ENCODE results near the gene AKAP6. TPM values are rescaled to one million over a fixed set of nuclear protein-coding genes. Genes with fewer than 3 reads are reported as not detected.
"Not testable (repeated sequence)": the region's sequence is repeated elsewhere in the genome, so short reads cannot be mapped to it uniquely, and the experiment has no call there.

Gene AKAP6
- total RNA-seq, 1 donor from 2014 or later, result 0.21 TPM

DNA sequence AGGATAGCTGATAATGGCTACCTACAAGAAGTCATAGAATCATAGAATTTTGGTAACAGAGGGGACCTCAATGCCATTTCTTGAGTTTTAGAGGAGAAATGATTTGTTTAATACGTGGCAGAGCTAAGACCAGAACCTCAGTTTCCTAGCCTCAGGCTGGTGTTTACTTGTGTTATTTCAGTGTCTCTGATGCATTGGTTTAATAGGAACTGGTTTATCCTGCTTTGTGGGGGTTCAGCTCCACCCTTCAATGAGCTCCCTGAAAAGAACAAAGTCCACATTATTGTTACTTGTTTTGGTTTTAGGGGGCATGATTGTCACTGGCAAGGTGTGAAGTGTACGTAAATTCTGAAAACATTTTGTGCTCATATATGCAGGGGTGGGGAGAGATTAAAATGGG is 55.4 kb downstream of the AKAP6 start:
- no peaks in the 10 kb centered on the region for H3K4me1 Mint-ChIP-seq (ENCODE audit: low read depth)
- no peaks in the 10 kb centered on the region for H3K36me3 Mint-ChIP-seq (ENCODE audit: low read depth)
- H3K9me3 Mint-ChIP-seq, result no peaks in the 10 kb centered on the region
- peaks cover under 1% of the 10 kb centered on the region for H3K27me3 Mint-ChIP-seq (ENCODE audit: insufficient read depth)
- no peak for DNase-seq (ENCODE audit: low spot score)
- no peak overlapping the region for H3K27ac Mint-ChIP-seq
- no peak overlapping the region for H3K4me3 Mint-ChIP-seq
- intact Hi-C loops (cut with micrococcal nuclease), result no loop called here

GRCh38 chr14:32387295-32387694 is 58.2 kb downstream of the AKAP6 start:
- H3K27ac Mint-ChIP-seq; H3K9me3 Mint-ChIP-seq; DNase-seq (ENCODE audit: low spot score); H3K4me1 Mint-ChIP-seq (ENCODE audit: low read depth); intact Hi-C loops (cut with micrococcal nuclease); H3K27me3 Mint-ChIP-seq (ENCODE audit: insufficient read depth); H3K36me3 Mint-ChIP-seq (ENCODE audit: low read depth); H3K4me3 Mint-ChIP-seq: not testable (repeated sequence)

DNA sequence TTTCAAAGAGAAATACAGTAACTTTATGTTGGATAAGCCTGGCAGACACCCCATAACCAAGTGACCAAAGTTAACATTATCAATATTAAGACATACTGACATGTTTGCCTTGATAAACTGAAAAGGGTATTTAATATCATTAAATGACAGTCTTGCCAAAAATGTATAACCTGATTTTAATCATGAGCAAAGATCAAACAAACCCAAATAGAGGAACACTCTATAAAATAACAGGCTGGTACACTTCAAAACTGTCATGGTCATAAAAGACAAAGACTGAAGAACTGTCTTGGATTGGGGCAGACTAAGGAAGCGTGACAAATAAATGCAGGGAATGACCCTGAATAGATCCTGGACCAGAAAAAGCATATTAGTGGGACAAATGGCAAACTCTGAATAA is 64.0 kb downstream of the AKAP6 start:
- Mint-ChIP-seq H3K4me1 (ENCODE audit: low read depth) (no peaks in the 10 kb centered on the region), H3K9me3 (no peaks in the 10 kb centered on the region), H3K27ac (no peak overlapping the region), H3K27me3 (ENCODE audit: insufficient read depth) (peaks cover 7% of the 10 kb centered on the region), H3K4me3 (no peak overlapping the region), H3K36me3 (ENCODE audit: low read depth) (no peaks in the 10 kb centered on the region)
- intact Hi-C loops (cut with micrococcal nuclease), result no loop called here
- DNase-seq (ENCODE audit: low spot score), result no peak

DNA sequence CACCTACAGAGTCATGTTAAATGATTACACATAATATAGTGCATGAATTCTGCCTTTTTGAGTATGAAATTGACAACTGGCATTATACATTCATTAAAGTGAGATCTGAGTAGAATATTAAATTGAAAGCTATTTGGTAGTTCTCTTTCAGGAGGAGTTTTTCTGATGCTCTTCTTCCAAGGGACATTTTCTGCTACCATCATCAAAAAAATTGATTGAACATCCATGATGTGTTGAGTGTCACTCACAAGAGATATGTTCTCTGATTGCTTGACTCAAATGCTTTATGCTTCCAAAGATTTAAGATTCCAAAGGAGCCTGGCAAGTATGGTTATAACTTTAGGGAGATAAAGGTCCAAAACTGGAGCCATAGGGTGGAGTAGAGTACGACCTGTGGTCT is 64.9 kb downstream of the AKAP6 start:
- no peaks in the 10 kb centered on the region for H3K9me3 Mint-ChIP-seq
- H3K4me1 Mint-ChIP-seq (ENCODE audit: low read depth), result no peaks in the 10 kb centered on the region
- intact Hi-C loops (cut with micrococcal nuclease), result no loop called here
- no peak overlapping the region for H3K27ac Mint-ChIP-seq
- H3K27me3 Mint-ChIP-seq (ENCODE audit: insufficient read depth), result peaks cover 7% of the 10 kb centered on the region
- H3K4me3 Mint-ChIP-seq, result no peak overlapping the region
- no peaks in the 10 kb centered on the region for H3K36me3 Mint-ChIP-seq (ENCODE audit: low read depth)
- DNase-seq (ENCODE audit: low spot score), result no peak

DNA sequence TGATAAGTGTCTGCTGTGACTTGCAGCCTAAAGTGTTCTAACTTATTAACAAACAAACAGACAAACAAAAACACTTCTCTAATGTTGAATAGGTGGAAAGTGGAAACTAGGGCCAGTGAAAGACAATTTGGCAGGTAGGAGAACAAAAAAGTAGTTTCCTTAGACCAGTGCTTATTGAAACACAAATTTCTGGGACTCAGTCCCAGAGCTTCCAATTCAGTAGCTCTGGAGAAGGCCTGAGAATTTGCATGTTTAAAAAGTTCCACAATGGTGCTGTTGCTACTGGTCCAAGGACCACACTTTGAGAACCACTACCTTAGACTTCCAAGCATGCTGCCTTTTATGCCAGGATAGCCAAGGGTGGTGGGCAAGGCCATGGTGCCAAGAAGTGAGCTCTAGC is 67.8 kb downstream of the AKAP6 start:
- Mint-ChIP-seq H3K27ac (no peak overlapping the region), H3K4me3 (no peak overlapping the region), H3K9me3 (no peaks in the 10 kb centered on the region), H3K36me3 (ENCODE audit: low read depth) (no peaks in the 10 kb centered on the region), H3K27me3 (ENCODE audit: insufficient read depth) (no peaks in the 10 kb centered on the region), H3K4me1 (ENCODE audit: low read depth) (peaks cover 5% of the 10 kb centered on the region)
- intact Hi-C loops (cut with micrococcal nuclease), result no loop called here
- DNase-seq (ENCODE audit: low spot score), result no peak

DNA sequence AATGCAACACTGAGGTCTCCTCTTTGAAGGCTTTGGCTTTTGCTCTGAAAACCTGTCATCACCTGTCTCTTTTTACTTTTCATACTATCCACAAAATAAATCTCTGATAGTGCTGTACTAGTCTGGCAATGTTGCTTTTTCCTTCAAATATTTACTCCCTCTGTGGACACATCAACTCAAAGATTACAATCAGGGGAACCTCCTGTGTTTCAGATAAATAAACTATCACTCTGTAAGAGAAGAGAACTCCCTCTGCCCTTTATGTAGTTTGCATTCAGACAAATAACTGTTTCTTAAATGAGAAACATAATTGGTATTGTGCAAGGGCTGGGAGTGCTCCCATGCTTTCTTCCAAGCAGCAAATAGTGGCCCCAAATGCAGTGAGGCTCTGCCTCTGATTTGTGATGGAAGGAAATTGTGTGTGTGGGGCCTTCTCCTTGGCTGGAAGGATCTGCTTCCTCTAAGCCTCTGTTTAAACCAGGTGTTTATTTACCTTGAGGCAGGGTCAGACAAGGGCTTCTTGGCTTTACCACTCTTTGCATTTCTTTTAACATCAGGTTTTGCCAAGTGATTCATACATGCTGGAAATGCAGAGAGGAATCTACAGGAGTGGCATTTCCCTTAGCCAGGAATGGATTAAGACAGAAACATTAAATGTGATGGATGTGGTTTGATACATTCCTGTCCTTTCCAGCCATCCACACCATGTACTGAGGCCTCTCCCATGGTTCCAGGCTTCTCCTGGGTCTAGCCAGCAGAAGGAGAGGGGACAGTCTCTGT is 69.0 kb downstream of the AKAP6 start:
- Mint-ChIP-seq H3K36me3 (ENCODE audit: low read depth) (no peaks in the 10 kb centered on the region), H3K27me3 (ENCODE audit: insufficient read depth) (no peaks in the 10 kb centered on the region), H3K4me1 (ENCODE audit: low read depth) (peaks cover 5% of the 10 kb centered on the region), H3K27ac (no peak overlapping the region), H3K9me3 (no peaks in the 10 kb centered on the region), H3K4me3 (no peak overlapping the region)
- intact Hi-C loops (cut with micrococcal nuclease), result no loop called here
- DNase-seq (ENCODE audit: low spot score), result no peak

- H3K27me3 Mint-ChIP-seq (ENCODE audit: insufficient read depth), result peaks cover 2% of the 10 kb centered on the region
- H3K27ac Mint-ChIP-seq, result no peak overlapping the region
- H3K36me3 Mint-ChIP-seq (ENCODE audit: low read depth), result no peaks in the 10 kb centered on the region
- H3K4me1 Mint-ChIP-seq (ENCODE audit: low read depth), result peaks cover 5% of the 10 kb centered on the region
- intact Hi-C loops (cut with micrococcal nuclease), result no loop called here
- H3K9me3 Mint-ChIP-seq, result no peaks in the 10 kb centered on the region
- no peak for DNase-seq (ENCODE audit: low spot score)
- no peak overlapping the region for H3K4me3 Mint-ChIP-seq
Measured at GRCh38 chr14:32399920-32400319, 70.8 kb downstream of the AKAP6 start.

DNA sequence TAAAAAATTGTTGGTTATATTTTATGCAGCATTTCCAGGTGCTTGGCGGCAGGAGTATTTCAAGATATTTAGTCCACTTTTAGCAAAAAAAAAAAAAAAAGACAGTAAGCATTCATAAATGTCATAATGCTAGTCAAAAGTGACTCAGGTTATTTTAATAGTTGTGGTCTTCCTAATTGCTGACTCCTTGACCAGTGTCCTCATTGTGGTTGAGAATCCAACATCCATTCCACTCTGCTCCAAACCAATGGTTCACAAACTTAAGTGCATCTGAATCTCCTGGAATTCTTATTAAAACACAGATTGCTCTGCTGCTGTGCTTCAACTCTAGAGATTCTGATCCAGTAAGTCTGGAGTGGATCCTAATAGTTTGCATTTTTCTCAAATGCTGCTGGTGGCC is 71.4 kb downstream of the AKAP6 start:
- Mint-ChIP-seq H3K4me1 (ENCODE audit: low read depth) (peaks cover 5% of the 10 kb centered on the region), H3K4me3 (no peak overlapping the region), H3K9me3 (no peaks in the 10 kb centered on the region), H3K27ac (no peak overlapping the region), H3K27me3 (ENCODE audit: insufficient read depth) (peaks cover 2% of the 10 kb centered on the region), H3K36me3 (ENCODE audit: low read depth) (no peaks in the 10 kb centered on the region)
- intact Hi-C loops (cut with micrococcal nuclease), result no loop called here
- no peak for DNase-seq (ENCODE audit: low spot score)

DNA sequence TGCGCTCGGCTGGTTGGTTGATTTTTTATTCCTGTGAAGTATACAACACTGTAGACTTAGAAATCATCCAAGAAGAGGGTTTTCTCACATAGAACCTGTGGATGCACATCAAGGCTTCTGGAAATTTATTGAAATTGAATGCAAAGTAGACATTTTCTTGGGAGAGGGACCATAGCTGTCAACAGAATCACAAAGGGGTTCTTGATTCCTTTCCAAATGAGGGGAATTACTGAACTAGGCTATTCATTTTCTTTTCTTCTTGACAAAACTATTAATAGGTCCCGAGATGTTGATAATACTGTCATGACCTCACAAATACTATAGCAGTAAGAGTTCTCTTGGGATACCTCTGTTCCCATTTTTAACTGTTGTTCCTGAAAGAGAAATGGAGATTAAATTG is 73.9 kb downstream of the AKAP6 start:
- Mint-ChIP-seq H3K4me3 (no peak overlapping the region), H3K9me3 (no peaks in the 10 kb centered on the region), H3K4me1 (ENCODE audit: low read depth) (peaks cover 5% of the 10 kb centered on the region), H3K27ac (no peak overlapping the region), H3K27me3 (ENCODE audit: insufficient read depth) (peaks cover 2% of the 10 kb centered on the region), H3K36me3 (ENCODE audit: low read depth) (no peaks in the 10 kb centered on the region)
- no peak for DNase-seq (ENCODE audit: low spot score)
- intact Hi-C loops (cut with micrococcal nuclease), result no loop called here

GRCh38 chr14:32403688-32404087 is 74.6 kb downstream of the AKAP6 start:
- H3K4me3 Mint-ChIP-seq, result no peak overlapping the region
- no peaks in the 10 kb centered on the region for H3K36me3 Mint-ChIP-seq (ENCODE audit: low read depth)
- no peaks in the 10 kb centered on the region for H3K9me3 Mint-ChIP-seq
- DNase-seq (ENCODE audit: low spot score), result no peak
- peaks cover 2% of the 10 kb centered on the region for H3K27me3 Mint-ChIP-seq (ENCODE audit: insufficient read depth)
- H3K4me1 Mint-ChIP-seq (ENCODE audit: low read depth), result peaks cover 5% of the 10 kb centered on the region
- no peak overlapping the region for H3K27ac Mint-ChIP-seq
- intact Hi-C loops (cut with micrococcal nuclease), result no loop called here

DNA sequence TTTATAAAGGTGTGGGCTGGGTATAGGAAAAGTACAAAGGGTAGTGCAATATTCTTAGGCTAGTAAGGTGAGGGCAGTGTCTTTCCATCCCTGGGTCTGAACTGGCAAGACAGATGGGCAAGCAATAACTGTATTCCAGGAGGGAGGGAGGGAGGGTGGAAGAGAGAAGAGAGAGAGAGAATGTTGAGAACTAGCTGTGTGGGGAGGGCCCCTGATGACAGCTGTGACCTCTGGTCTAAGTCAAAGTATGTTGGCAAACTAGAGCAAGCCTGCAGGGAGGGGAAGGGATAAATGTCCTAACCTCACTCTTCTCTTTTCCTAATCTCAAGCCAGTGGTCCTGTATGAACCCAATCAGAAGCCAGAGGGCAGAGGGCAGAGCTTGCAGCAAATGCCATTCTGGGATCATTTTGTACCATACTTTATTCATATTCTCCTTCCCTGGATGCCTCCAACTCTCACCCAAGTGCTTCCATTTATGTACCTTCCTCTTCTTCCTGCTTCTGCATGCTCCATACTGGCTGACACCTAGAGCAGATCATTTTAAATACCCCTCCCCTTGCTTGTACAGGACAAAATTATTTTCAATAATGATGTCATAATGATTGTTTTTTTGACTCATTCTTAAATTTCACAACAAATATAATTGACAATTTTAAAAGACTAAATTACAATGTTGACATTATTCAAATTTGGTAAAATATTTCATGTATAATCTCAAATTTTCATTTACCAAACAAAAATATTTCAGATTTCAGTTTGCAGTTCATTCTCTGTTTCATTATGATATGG is 75.9 kb downstream of the AKAP6 start:
- Mint-ChIP-seq H3K4me3 (no peak overlapping the region), H3K27ac (no peak overlapping the region), H3K4me1 (ENCODE audit: low read depth) (peaks cover under 1% of the 10 kb centered on the region), H3K27me3 (ENCODE audit: insufficient read depth) (peaks cover 2% of the 10 kb centered on the region), H3K9me3 (no peaks in the 10 kb centered on the region), H3K36me3 (ENCODE audit: low read depth) (no peaks in the 10 kb centered on the region)
- intact Hi-C loops (cut with micrococcal nuclease), result no loop called here
- no peak for DNase-seq (ENCODE audit: low spot score)

DNA sequence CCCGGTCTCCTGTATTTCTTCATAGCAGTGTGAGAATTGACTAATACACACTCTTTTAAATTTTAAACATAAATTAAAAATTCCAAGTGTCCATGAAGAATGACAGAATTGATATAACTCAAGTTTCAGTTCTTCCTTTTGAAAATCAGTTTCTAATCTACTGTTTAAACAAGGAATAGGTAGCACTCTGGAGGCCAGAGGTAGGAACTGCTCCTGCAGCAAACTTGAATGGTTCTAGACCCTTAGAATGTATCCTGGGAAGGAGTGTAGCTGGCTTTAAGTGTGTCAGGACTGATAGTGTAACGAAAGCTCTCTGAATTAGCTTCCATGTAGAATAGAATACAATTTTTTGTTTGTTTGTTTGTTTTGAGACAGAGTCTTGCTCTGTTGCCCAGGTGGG is 76.8 kb downstream of the AKAP6 start:
- Mint-ChIP-seq H3K27ac (no peak overlapping the region), H3K4me3 (no peak overlapping the region), H3K9me3 (no peaks in the 10 kb centered on the region), H3K36me3 (ENCODE audit: low read depth) (no peaks in the 10 kb centered on the region), H3K27me3 (ENCODE audit: insufficient read depth) (peaks cover 5% of the 10 kb centered on the region), H3K4me1 (ENCODE audit: low read depth) (no peaks in the 10 kb centered on the region)
- DNase-seq (ENCODE audit: low spot score), result no peak
- intact Hi-C loops (cut with micrococcal nuclease), result no loop called here

DNA sequence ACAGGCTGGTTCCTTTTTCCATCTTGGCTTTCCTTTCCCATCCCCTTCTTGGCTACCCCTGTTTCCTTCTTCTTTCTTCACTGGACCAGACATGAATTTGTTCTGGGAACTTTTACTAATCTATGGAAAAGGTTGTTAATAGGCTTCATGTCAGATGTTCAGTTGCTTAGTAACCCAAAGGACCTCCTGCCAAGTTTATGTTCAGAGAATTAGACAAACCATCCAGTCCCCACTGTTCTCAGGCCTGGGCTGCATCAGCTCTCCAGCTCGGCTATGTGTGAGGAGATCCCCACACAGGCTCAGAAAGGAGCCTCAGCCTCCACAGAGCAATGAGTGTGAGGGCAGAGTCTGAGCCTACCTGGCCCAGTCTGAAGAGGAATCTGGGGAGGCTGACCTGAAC is 78.0 kb downstream of the AKAP6 start:
- Mint-ChIP-seq H3K27me3 (ENCODE audit: insufficient read depth) (peaks cover 5% of the 10 kb centered on the region), H3K36me3 (ENCODE audit: low read depth) (no peaks in the 10 kb centered on the region), H3K4me3 (no peak overlapping the region), H3K9me3 (no peaks in the 10 kb centered on the region), H3K4me1 (ENCODE audit: low read depth) (no peaks in the 10 kb centered on the region), H3K27ac (no peak overlapping the region)
- no peak for DNase-seq (ENCODE audit: low spot score)
- intact Hi-C loops (cut with micrococcal nuclease), result no loop called here

Measured in activated T-helper 1 cell treated with anti-CD3 and anti-CD28 coated beads, Interleukin-12 subunit alpha, Interleukin-12 subunit beta, Interleukin-2, Interleukin-4 antibody, amounts not matched to agents 30 ng/mL and 10 ng/mL and 1 ng/mL, durations not matched to agents 14 hours and 24 hours and 36 hours (primary cell).